Measurements from ENCODE around the gene MORN1.

MORN1 gene

DNA sequence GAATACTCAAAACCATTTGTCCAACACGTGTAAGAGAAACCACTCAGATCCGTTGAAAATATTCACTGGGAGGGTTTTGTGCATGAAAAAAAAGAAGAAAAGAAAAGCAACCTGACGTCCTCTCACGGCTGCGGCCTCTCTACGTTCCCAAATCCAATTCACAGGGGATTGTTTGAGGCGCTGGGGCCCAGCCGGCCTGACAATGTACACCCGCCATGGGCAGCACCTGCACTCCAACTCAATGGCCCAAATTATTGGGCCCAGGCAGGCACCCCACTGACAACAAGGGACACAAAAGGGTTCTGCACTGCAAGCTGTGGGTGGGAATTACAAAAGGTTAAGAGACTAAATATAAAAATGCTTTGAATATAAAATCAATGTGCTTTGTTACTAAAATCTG, 41.5 kb downstream of the MORN1 start:
- no peak for DNase-seq

DNA sequence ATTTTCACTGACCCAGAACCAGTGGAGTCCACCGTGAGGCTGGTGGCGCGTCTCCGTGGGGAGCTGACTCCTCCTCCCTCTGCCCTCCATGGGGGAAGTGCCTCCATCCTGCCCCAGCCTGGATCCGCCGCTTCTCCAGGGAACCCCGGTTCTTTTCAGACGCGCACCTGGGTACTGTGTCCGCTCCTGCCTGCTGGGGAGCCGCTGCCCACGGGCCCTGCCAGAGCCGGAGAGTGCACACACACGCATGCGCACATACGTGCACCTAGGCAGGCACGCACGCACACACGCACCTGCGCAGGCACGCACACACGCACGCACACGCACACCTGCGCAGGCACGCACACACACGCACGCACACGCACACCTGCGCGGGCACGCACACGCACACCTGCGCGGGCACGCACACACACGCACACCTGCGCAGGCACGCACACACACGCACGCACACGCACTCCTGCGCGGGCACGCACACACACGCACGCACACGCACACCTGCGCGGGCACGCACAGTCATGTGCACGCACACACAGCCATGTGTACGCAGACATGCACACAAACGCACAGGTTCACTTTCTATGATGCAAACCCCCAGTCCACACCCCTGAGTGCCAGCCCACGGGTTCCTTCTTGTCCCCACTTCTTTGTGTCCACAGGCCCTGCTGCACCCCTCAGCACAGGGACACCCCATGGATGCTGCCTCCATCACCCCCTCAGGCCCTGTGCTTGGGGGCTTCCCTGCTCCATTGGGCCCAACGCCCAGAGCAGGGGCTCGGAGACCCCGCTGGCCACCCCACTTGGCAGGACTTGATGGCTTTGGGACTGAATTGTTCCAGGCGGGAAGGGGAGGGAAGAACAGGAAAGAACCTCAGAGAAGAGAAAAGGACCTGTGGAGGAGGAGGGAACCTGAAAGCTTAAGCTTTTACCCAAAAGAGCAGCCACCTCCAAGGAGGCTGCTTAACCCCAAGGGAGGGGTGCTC, 42.7 kb downstream of the MORN1 start:
- no peak for DNase-seq

- no peak for DNase-seq
Observed at GRCh38 chr1:2347896-2348295, 43.5 kb downstream of the MORN1 start.

- no peak for DNase-seq
Observed at GRCh38 chr1:2347409-2347785, 44.0 kb downstream of the MORN1 start.

- DNase-seq = no peak
Observed at GRCh38 chr1:2346691-2347408, 44.5 kb downstream of the MORN1 start.

GRCh38 chr1:2345297-2346075, 45.9 kb downstream of the MORN1 start:
- no peak for DNase-seq

DNA sequence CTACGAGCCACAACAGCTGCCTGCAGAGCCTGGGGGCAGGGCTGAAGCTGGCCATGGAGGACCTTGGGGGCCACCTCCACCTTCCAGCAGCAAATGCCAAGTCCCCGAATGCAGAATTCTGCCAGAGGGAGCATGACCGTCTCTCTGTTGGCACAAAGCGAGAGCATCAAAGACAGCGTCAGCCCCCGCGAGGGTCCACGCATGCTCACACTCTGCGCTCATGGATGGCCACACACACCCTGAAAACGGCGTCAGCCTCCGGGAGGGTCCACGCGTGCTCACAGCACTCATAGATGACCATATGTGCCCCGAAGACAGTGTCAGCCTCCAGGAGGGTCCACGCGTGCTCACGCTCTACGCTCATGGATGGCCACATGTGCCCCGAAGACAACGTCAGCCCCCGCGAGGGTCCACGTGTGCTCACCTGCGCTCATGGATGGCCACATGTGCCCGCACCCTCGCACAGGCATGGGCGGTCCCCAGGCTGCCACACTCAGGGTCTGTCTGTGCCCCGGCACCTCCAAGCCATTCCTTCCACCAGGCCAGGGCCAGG, 46.5 kb downstream of the MORN1 start:
- no peak for DNase-seq

- DNase-seq = no peak
Observed at GRCh38 chr1:2344121-2344681, 47.2 kb downstream of the MORN1 start.

DNA sequence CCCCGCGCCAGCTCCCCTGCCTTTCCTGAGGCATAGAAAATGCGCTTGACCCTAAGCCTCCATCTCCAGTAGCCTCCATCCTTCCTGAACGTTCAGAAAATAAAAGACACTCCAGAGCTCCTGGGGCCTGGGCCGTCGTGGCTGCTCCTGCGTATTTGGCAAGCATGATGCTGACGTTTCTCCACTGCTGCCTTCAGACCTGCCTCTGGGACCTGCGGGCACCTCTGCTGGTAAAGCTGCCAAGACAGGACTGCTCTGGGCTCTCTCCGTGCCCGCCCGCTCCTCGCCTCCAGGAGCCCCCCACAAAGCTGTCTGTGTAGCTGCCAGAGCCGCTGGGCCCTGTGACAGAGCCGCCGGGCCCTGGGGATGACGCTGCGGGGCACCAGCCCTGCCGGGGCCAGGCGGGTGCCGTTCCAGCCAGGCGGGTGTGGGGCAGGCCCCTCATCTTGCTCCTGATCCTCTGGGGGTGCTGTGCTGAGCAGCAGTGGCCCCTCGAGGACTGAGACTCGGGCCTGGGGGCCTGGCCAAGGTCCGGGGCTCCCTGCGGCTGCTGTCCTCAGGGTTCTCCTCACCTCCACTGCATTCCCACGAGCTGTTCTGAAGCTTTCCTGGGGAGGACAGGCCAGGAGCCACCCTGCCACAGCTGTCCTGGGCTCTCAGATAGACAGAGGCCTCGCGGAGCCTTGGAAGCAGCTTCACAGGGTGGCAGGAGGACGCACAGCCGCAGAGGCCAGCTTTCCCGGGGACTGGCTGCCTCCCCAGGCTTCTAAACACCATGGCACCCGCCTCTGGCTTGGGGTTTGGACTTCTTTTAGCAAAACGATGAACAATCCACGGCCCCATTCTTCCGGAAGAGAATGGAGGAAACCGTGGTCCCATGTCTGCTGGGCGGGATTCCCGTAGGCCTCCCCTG, 48.1 kb downstream of the MORN1 start:
- no peak for DNase-seq

DNA sequence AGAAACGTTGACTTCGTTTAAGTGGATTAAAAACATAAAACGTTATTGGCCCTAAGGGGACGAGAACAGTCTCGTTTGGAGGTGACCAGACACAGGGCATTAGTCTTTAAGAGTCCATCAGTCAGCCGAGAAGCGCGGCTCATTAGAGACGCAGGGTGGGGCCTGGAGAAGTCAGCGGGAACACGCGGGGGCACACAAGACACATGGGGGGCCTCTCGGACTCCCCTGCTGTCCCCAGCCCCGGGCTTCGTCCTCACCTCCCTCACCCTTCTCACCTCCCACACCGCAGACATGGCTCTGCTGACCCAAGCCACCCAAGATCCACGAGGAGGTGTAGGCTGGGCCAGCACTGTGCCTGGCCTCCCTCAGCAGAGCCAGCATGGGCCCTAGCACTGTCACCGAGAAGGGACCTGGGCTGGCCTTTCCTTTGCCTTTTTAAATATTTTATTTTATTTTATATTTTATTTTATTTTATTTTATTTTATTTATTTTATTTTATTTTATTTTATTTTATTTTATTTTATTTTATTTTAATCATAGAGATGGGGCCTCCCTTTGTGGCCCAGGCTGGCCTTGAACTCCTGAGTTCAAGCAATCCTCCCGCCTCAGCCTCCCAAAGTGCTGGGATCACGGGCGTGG, 48.9 kb downstream of the MORN1 start:
- DNase-seq = no peak

- no peak for DNase-seq
Observed at GRCh38 chr1:2341706-2342383, 49.5 kb downstream of the MORN1 start.

GRCh38 chr1:2340918-2341254, 50.5 kb downstream of the MORN1 start:
- no peak for DNase-seq

- no peak for DNase-seq
Observed at GRCh38 chr1:2340086-2340917, 51.1 kb downstream of the MORN1 start.

- no peak for DNase-seq
Observed at GRCh38 chr1:2339206-2340085, 51.9 kb downstream of the MORN1 start.

DNA sequence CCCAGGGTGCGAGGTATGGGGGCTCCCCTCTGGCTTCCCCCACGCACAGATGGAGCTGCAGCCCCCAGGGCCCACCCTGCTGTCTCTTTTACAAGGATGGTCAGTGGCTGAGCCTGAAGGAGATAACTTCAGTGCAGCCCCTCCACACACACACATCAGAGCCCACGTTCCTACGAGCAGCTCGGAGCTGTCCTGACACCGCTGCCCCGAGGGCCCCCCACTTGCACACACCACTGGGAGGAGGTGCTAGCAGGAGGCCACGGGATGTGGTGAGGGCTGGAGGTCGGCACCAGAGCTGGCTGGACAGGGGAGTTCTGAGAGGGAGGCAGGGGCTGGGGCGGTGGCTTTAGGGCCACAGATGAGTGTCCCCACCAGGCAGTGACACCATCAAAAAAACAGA, 53.9 kb downstream of the MORN1 start:
- no peak for DNase-seq

GRCh38 chr1:2337081-2337480, 54.3 kb downstream of the MORN1 start:
- DNase-seq = no peak

DNA sequence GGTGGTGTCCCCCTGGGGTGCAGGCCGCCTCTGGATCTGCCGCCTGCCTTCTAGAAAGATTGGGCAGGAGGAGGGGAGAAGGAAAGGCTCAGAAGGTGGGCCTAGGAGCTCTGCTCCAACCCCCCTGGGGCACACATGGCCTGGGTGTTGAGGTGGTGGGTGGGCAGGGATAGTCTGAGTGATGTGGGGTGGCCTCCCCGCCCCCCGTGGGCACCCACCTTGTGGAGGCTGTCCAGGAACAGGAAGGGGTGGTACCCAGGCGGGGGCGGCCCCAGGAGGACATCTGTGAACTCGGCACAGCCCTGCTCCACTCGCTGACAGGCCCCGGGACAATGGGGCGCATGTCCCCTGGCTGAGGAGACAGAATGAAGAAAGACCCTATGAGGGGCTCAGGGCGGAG, 54.9 kb downstream of the MORN1 start:
- DNase-seq = no peak

DNA sequence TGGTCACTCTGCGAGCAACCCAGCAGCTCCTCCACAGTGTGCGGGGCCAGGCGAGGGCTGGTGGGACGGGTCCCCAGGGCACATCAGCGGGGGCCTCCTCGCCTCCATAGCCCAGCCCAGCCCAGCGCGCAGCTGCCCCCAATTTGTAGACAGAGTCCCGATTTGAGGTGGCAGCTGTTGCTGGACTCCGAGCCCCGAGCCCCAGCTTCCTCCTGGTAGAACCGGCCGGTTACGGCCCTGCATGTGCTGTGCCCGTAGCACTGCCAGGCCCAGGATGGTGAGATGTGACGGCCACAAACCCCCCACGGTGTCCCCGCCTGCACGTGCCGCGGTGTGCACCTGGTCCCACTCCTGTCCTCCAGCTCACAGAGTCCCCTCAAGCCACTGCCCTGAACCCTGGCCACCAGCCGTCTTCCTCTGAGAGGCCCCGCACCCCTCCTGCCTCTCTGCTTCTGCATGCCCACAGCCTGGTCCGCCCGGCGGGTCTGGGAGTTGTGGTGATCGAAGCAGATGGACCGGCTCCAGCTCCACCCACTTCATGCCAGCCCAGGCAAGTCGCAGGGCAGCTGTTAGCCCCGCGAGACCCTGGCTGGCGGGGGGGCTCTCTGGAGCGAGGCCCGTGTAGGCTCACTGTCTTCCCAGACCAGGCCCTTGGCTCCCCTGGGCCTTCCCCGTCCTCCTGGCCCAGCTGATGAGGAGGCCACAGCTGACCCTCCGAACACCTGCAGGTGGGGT, 55.5 kb downstream of the MORN1 start:
- no peak for DNase-seq

Measured in T1000 (cell line).